ENCODE measurements around the gene PLXNB3. TPM values are rescaled to one million over a fixed set of nuclear protein-coding genes. Genes with fewer than 3 reads are reported as not detected.
A peak's percentile ranks its signal among the peaks of the same experiment; 100 is the strongest.
"Not testable (repeated sequence)": the region's sequence is repeated elsewhere in the genome, so short reads cannot be mapped to it uniquely, and the experiment has no call there.

The PLXNB3 gene
- 1 to 10 TPM in 3 of 4 donors, under 1 TPM in 1; 0.76 to 2.1 (median 1.5) TPM for polyA plus RNA-seq (ENCODE audit: insufficient read length in 4 of 4)

- peak in 1 of 4 donors; percentile 49 for DNase-seq (ENCODE audit: low read depth in 4 of 4, low spot score in 3 of 4)
These were observed at the start of gene PLXNB3 for GRCh38 chrX:153763989-153764755. Gene PLXNB3, plus strand, starts transcription at chrX:153764249. Its CDS starts 1,287 bp downstream, at chrX:153765536.

- DNase-seq (ENCODE audit: low read depth in 4 of 4, low spot score in 3 of 4), result no peak
These were observed 49.8 kb upstream of the PLXNB3 start for GRCh38 chrX:153714256-153714655.

- DNase-seq (ENCODE audit: low read depth in 4 of 4, low spot score in 3 of 4), result no peak
These were observed 46.6 kb upstream of the PLXNB3 start for GRCh38 chrX:153717445-153717844.

GRCh38 chrX:153719238-153719637 lies 44.8 kb upstream of the PLXNB3 start:
- DNase-seq (ENCODE audit: low read depth in 4 of 4, low spot score in 3 of 4), result no peak

GRCh38 chrX:153719701-153720100 lies 44.3 kb upstream of the PLXNB3 start:
- no peak for DNase-seq (ENCODE audit: low read depth in 4 of 4, low spot score in 3 of 4)

- DNase-seq (ENCODE audit: low read depth in 4 of 4, low spot score in 3 of 4), result no peak
These were observed 41.2 kb upstream of the PLXNB3 start for GRCh38 chrX:153722704-153723350.

GRCh38 chrX:153723351-153724251 lies 40.4 kb upstream of the PLXNB3 start:
- no peak for DNase-seq (ENCODE audit: low read depth in 4 of 4, low spot score in 3 of 4)

GRCh38 chrX:153724252-153725038 lies 39.6 kb upstream of the PLXNB3 start, which contains the start of the genes ABCD1 and BCAP31:
Gene ABCD1, plus strand, starts transcription at chrX:153724856. Its CDS starts 411 bp downstream, at chrX:153725267.
Gene BCAP31, minus strand, starts transcription at chrX:153724387. Its CDS starts 1,143 bp downstream, at chrX:153723244.
- DNase-seq (ENCODE audit: low read depth in 4 of 4, low spot score in 3 of 4), result peak in 3 of 4 donors; percentile 61 to 69 (median 64)

- DNase-seq (ENCODE audit: low read depth in 4 of 4, low spot score in 3 of 4), result no peak
These were observed 38.8 kb upstream of the PLXNB3 start for GRCh38 chrX:153725039-153725831.

- no peak for DNase-seq (ENCODE audit: low read depth in 4 of 4, low spot score in 3 of 4)
These were observed 38.2 kb upstream of the PLXNB3 start for GRCh38 chrX:153725832-153726285.

- no peak for DNase-seq (ENCODE audit: low read depth in 4 of 4, low spot score in 3 of 4)
These were observed 37.5 kb upstream of the PLXNB3 start for GRCh38 chrX:153726286-153727122.

GRCh38 chrX:153727123-153727931 lies 36.7 kb upstream of the PLXNB3 start:
- DNase-seq (ENCODE audit: low read depth in 4 of 4, low spot score in 3 of 4), result no peak

- no peak for DNase-seq (ENCODE audit: low read depth in 4 of 4, low spot score in 3 of 4)
These were observed 36.0 kb upstream of the PLXNB3 start for GRCh38 chrX:153728095-153728494.

- no peak for DNase-seq (ENCODE audit: low read depth in 4 of 4, low spot score in 3 of 4)
These were observed 35.0 kb upstream of the PLXNB3 start for GRCh38 chrX:153728951-153729631.

GRCh38 chrX:153730115-153730514 lies 33.9 kb upstream of the PLXNB3 start:
- DNase-seq (ENCODE audit: low read depth in 4 of 4, low spot score in 3 of 4), result not testable (repeated sequence)

GRCh38 chrX:153731117-153731844 lies 32.8 kb upstream of the PLXNB3 start:
- DNase-seq (ENCODE audit: low read depth in 4 of 4, low spot score in 3 of 4), result no peak

Data from left renal pelvis (tissue), 4 donors.